Lung (tissue), 12 donors: ENCODE results near the gene GPR35. TPM values are rescaled to one million over a fixed set of nuclear protein-coding genes. Genes with fewer than 3 reads are reported as not detected.

Source experiments
- ATAC-seq: fragments of 200-7000 bp; cut with Tn5 transposase; one replicate; pipeline ENCODE4 v1.9.1; 2020; ENCODE audit warnings: moderate number of reproducible peaks; ENCODE audit not compliant: insufficient read depth, low FRiP score
- DNase-seq, 3 donors: peaks; one replicate each; pipeline ENCODE4 v3.0.0-alpha.2; 2013 to 2017
- H3K27ac ChIP-seq, 2 donors: one replicate each; pipeline ENCODE4 v1.5.1; 2013; ENCODE audit warnings: mild to moderate bottlenecking in 2 of 2, moderate library complexity in 2 of 2, control low read depth in 1 of 2, inconsistent platforms in 1 of 2, low read depth in 1 of 2, low read length in 1 of 2
- H3K27me3 ChIP-seq, 3 donors: one replicate each; pipeline ENCODE4 v1.5.1; 2013; ENCODE audit warnings: low read length in 2 of 3; ENCODE audit not compliant: control insufficient read depth in 3 of 3, insufficient read depth in 3 of 3
- H3K36me3 ChIP-seq, 4 donors: one replicate each; pipeline ENCODE4 v1.5.1; 2013; ENCODE audit warnings: low read length in 4 of 4, mild to moderate bottlenecking in 1 of 4, moderate library complexity in 1 of 4; ENCODE audit not compliant: control insufficient read depth in 4 of 4, insufficient read depth in 4 of 4
- H3K4me1 ChIP-seq, 5 donors: one replicate each; pipeline ENCODE4 v1.5.1; 2013; ENCODE audit warnings: low read length in 5 of 5, mild to moderate bottlenecking in 2 of 5, moderate library complexity in 1 of 5; ENCODE audit not compliant: control insufficient read depth in 5 of 5, insufficient read depth in 5 of 5
- H3K4me3 ChIP-seq: one replicate; pipeline ENCODE4 v1.5.1; 2013; ENCODE audit warnings: mild to moderate bottlenecking, control low read depth, moderate library complexity
- H3K9ac ChIP-seq, 2 donors: one replicate each; pipeline ENCODE4 v1.5.1; 2013; ENCODE audit warnings: low read length in 2 of 2, control low read depth in 1 of 2; ENCODE audit not compliant: insufficient read depth in 1 of 2
- H3K9me3 ChIP-seq, 4 donors: one replicate each; pipeline ENCODE4 v1.5.1; 2013; ENCODE audit warnings: low read length in 3 of 4, mild to moderate bottlenecking in 1 of 4, moderate library complexity in 1 of 4; ENCODE audit not compliant: control insufficient read depth in 4 of 4, insufficient read depth in 3 of 4
- WGBS, 2 donors: extraction: QIAGEN DNeasy Blood & Tissue Kit; methylation state at CpG; one replicate each; pipeline ENCODE4 v1.1.7; 2013; 5-methylcytosine and 5-hydroxymethylcytosine counted together
- polyA plus RNA-seq, 2 donors: library from polyadenylated mRNA; stranded (reverse); fragments of 200-250 nt; gene quantifications; one replicate each; pipeline ENCODE4 v1.2.1, GENCODE V29; 2013
- total RNA-seq, 2 donors: library from RNA; depleted of rRNA in 1 of 2; stranded (reverse); fragments of >200 nt in 1 of 2; gene quantifications; one replicate each; pipeline ENCODE4 v1.2.1, GENCODE V29; 2014 to 2021
- TF ChIP-seq, protein P1 (sequence below): IDR thresholded peaks from 2 replicates; pipeline ENCODE4 v1.5.1; 2012; ENCODE audit warnings: mild to moderate bottlenecking; ENCODE audit errors: control extremely low read depth, extremely low read depth
- donor health status: control.
- donor health status: control.
- donor health status: Bipolar disorder and iron deficiency.
- donor health status: healthy.
- donor health status: DM: yes; HTN: yes; CAD: no.

GPR35 gene
- total and polyA plus RNA-seq, 4 donors: 2.3 to 10.3 (median 4.1) TPM

DNA sequence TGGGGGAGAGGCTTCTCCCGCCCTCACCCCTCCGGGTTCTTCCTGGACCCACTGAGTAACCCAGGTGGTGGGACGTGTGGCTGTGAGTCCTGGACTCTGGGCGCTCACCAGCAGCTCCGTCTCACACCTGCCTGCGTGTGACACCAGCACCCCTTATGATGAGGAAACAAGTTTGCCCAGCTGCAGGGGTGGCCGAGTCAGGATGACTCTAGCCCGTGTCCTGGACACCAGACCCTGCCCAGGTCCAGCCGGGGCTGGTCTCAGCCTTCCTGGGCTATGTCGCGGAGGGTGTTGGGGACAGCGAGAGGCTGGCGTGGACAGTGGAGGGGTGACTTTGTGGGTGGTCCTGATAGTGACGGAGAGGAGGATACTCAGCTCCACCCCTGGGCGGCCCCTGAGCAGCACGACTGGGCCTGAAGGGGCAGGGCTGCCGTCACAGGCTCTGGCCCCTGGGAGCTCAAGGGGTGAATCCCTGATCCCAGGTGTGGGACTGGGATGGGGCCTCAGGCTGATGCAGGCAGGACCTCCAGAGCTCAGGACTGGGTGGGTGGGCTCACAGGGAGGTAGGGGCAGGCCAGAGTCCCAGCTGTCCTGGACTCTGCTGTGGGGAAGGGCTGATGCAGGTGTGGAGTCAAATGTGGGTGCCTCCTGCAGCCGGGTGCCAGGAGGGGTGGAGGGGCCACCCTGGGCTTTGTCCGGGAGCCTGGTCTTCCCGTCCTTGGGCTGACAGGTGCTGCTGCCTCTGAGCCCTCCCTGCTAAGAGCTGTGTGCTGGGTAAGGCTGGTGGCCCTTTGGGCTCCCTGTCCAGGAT lies 3.7 kb downstream of the GPR35 start:
- H3K27me3 ChIP-seq: no peaks in the 10 kb centered on the region
- peaks cover 0 to 15% (median 0%) of the 10 kb centered on the region in 5 donors for H3K4me1 ChIP-seq
- no peak overlapping the region for H3K9ac ChIP-seq
- H3K36me3 ChIP-seq: no peaks in the 10 kb centered on the region
- DNase-seq: no peak
- no peak overlapping the region for H3K4me3 ChIP-seq
- 61 to 78% methylated on average over 20 of the region's 20 CpGs for WGBS, 2 donors
- no peak overlapping the region for H3K27ac ChIP-seq
- TF ChIP-seq, protein P1, sequence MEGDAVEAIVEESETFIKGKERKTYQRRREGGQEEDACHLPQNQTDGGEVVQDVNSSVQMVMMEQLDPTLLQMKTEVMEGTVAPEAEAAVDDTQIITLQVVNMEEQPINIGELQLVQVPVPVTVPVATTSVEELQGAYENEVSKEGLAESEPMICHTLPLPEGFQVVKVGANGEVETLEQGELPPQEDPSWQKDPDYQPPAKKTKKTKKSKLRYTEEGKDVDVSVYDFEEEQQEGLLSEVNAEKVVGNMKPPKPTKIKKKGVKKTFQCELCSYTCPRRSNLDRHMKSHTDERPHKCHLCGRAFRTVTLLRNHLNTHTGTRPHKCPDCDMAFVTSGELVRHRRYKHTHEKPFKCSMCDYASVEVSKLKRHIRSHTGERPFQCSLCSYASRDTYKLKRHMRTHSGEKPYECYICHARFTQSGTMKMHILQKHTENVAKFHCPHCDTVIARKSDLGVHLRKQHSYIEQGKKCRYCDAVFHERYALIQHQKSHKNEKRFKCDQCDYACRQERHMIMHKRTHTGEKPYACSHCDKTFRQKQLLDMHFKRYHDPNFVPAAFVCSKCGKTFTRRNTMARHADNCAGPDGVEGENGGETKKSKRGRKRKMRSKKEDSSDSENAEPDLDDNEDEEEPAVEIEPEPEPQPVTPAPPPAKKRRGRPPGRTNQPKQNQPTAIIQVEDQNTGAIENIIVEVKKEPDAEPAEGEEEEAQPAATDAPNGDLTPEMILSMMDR: no peak
- no peak for ATAC-seq
- peaks cover 0 to 4% (median under 1%) of the 10 kb centered on the region in 4 donors for H3K9me3 ChIP-seq

DNA sequence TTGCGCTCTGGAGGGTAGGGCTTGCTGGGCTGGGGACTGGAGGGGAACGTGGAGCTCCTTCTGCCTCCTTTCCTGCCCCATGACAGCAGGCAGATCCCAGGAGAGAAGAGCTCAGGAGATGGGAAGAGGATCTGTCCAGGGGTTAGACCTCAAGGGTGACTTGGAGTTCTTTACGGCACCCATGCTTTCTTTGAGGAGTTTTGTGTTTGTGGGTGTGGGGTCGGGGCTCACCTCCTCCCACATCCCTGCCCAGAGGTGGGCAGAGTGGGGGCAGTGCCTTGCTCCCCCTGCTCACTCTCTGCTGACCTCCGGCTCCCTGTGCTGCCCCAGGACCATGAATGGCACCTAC lies 4.3 kb downstream of the GPR35 start:
- no peak overlapping the region for H3K4me3 ChIP-seq
- H3K36me3 ChIP-seq: no peaks in the 10 kb centered on the region
- no peak overlapping the region for H3K9ac ChIP-seq
- no peak overlapping the region for H3K27ac ChIP-seq
- DNase-seq: no peak
- peaks cover 0 to 15% (median 0%) of the 10 kb centered on the region in 5 donors for H3K4me1 ChIP-seq
- TF ChIP-seq, protein P1: no peak
- no peaks in the 10 kb centered on the region for H3K27me3 ChIP-seq
- ATAC-seq: no peak
- WGBS, 2 donors: 78 to 83% methylated on average over 4 to 5 of the region's 5 CpGs
- H3K9me3 ChIP-seq: peaks cover 0 to 6% (median 2%) of the 10 kb centered on the region in 4 donors

DNA sequence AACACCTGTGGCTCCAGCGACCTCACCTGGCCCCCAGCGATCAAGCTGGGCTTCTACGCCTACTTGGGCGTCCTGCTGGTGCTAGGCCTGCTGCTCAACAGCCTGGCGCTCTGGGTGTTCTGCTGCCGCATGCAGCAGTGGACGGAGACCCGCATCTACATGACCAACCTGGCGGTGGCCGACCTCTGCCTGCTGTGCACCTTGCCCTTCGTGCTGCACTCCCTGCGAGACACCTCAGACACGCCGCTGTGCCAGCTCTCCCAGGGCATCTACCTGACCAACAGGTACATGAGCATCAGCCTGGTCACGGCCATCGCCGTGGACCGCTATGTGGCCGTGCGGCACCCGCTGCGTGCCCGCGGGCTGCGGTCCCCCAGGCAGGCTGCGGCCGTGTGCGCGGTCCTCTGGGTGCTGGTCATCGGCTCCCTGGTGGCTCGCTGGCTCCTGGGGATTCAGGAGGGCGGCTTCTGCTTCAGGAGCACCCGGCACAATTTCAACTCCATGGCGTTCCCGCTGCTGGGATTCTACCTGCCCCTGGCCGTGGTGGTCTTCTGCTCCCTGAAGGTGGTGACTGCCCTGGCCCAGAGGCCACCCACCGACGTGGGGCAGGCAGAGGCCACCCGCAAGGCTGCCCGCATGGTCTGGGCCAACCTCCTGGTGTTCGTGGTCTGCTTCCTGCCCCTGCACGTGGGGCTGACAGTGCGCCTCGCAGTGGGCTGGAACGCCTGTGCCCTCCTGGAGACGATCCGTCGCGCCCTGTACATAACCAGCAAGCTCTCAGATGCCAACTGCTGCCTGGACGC lies 4.9 kb downstream of the GPR35 start:
- WGBS, 2 donors: 94% methylated on average over 50 of the region's 50 CpGs
- TF ChIP-seq, protein P1: no peak

More for the DNA sequence above, 4.9 kb downstream of the GPR35 start:
- no peak overlapping the region for H3K27ac ChIP-seq
- H3K4me3 ChIP-seq: no peak overlapping the region
- peaks cover 0 to 8% (median 2%) of the 10 kb centered on the region in 4 donors for H3K9me3 ChIP-seq
- no peaks in the 10 kb centered on the region for H3K27me3 ChIP-seq
- H3K9ac ChIP-seq: no peak overlapping the region
- DNase-seq (no peak), ATAC-seq (no peak)
- peaks cover 0 to 15% (median 0%) of the 10 kb centered on the region in 5 donors for H3K4me1 ChIP-seq
- H3K36me3 ChIP-seq: no peaks in the 10 kb centered on the region
